Vagina (tissue), 2 donors: ENCODE data around the gene ABCD3.

Experiments used
- CTCF ChIP-seq, 3 experiments: fragments of 450-650 bp in 2 of 3; fragments of 200-600 bp in 1 of 3; sonication (generic) in 1 of 3; IDR thresholded peaks; one replicate each; pipeline ENCODE4 v1.5.1; 2017 to 2019; ENCODE audit warnings: antibody characterized with exemption in 3 of 3, mild to moderate bottlenecking in 2 of 3, moderate library complexity in 2 of 3
- POLR2AphosphoS5 ChIP-seq, 2 donors: sonication (generic); formaldehyde crosslinking; IDR thresholded peaks; one replicate each; pipeline ENCODE4 v1.9.0; 2017; ENCODE audit warnings: antibody characterized with exemption in 2 of 2, mild to moderate bottlenecking in 2 of 2, low read depth in 1 of 2; ENCODE audit not compliant: insufficient read depth in 1 of 2

- TF ChIP-seq POLR2AphosphoS5 (IDR thresholded peaks at IDR 0.05; ENCODE audit: insufficient read depth in 1 of 2, low read depth in 1 of 2) = peak; percentile 75 to 91
- no peak for TF ChIP-seq CTCF (IDR thresholded peaks at IDR 0.05)
Measured at GRCh38 chr1:94417978-94418663, at the start of gene ABCD3.
